Endothelial cell (in vitro differentiated cells): ENCODE results near the gene AHRR. TPM values are rescaled to one million over a fixed set of nuclear protein-coding genes. Genes with fewer than 3 reads are reported as not detected.
A peak's percentile ranks its signal among the peaks of the same experiment; 100 is the strongest.

Source experiments
- DNase-seq: peaks from one replicate; pipeline ENCODE4 v3.0.0; 2021; ENCODE audit warnings: low spot score
- H3K27ac Mint-ChIP-seq: one replicate; pipeline ENCODE4 v1.8.0; 2021; ENCODE audit warnings: mixed read lengths, inconsistent platforms; ENCODE audit not compliant: unreplicated experiment
- H3K27me3 Mint-ChIP-seq: one replicate; pipeline ENCODE4 v1.8.0; 2021; ENCODE audit warnings: mild to moderate bottlenecking, moderate library complexity, mixed read lengths, inconsistent platforms; ENCODE audit not compliant: unreplicated experiment
- H3K36me3 Mint-ChIP-seq: one replicate; pipeline ENCODE4 v1.8.0; 2021; ENCODE audit warnings: mild to moderate bottlenecking, low read depth, mixed read lengths, inconsistent platforms; ENCODE audit not compliant: unreplicated experiment
- H3K4me1 Mint-ChIP-seq: one replicate; pipeline ENCODE4 v1.8.0; 2021; ENCODE audit warnings: mild to moderate bottlenecking, mixed read lengths, inconsistent platforms; ENCODE audit not compliant: unreplicated experiment
- H3K4me3 Mint-ChIP-seq: one replicate; pipeline ENCODE4 v1.8.0; 2021; ENCODE audit warnings: mild to moderate bottlenecking, mixed read lengths, inconsistent platforms; ENCODE audit not compliant: unreplicated experiment
- H3K9me3 Mint-ChIP-seq: one replicate; pipeline ENCODE4 v1.8.0; 2021; ENCODE audit warnings: mixed read lengths, inconsistent platforms; ENCODE audit not compliant: unreplicated experiment
- total RNA-seq: library from RNA; stranded (reverse); fragmentation: NEBNext Ultra II Directional; extraction: Animal tissue kit (Norgen Biotek cat#: 25700); gene quantifications from one replicate; pipeline ENCODE4 v1.2.1, GENCODE V29; 2021; ENCODE audit not compliant: unreplicated experiment
- TF ChIP-seq, protein P1 (sequence below): fragments of 200-600 bp; sonication (generic); IDR thresholded peaks from one replicate; pipeline ENCODE4 v1.5.0; 2021; ENCODE audit warnings: antibody characterized with exemption; ENCODE audit not compliant: unreplicated experiment

The AHRR gene
- total RNA-seq, 1 donor from 2014 or later: 8.7 TPM

GRCh38 chr5:318931-319601 is 2.4 kb upstream of the AHRR start:
- no peak for DNase-seq
- Mint-ChIP-seq H3K9me3 (no peaks in the 10 kb centered on the region), H3K27me3 (peaks cover 28% of the 10 kb centered on the region), H3K4me1 (peaks cover 6% of the 10 kb centered on the region), H3K27ac (no peak overlapping the region), H3K4me3 (no peak overlapping the region), H3K36me3 (peaks cover 14% of the 10 kb centered on the region)
- TF ChIP-seq, protein P1, sequence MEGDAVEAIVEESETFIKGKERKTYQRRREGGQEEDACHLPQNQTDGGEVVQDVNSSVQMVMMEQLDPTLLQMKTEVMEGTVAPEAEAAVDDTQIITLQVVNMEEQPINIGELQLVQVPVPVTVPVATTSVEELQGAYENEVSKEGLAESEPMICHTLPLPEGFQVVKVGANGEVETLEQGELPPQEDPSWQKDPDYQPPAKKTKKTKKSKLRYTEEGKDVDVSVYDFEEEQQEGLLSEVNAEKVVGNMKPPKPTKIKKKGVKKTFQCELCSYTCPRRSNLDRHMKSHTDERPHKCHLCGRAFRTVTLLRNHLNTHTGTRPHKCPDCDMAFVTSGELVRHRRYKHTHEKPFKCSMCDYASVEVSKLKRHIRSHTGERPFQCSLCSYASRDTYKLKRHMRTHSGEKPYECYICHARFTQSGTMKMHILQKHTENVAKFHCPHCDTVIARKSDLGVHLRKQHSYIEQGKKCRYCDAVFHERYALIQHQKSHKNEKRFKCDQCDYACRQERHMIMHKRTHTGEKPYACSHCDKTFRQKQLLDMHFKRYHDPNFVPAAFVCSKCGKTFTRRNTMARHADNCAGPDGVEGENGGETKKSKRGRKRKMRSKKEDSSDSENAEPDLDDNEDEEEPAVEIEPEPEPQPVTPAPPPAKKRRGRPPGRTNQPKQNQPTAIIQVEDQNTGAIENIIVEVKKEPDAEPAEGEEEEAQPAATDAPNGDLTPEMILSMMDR: no peak

- H3K9me3 Mint-ChIP-seq: no peaks in the 10 kb centered on the region
- no peak for DNase-seq
- H3K36me3 Mint-ChIP-seq: peaks cover 7% of the 10 kb centered on the region
- no peak overlapping the region for H3K27ac Mint-ChIP-seq
- TF ChIP-seq, protein P1: no peak
- H3K27me3 Mint-ChIP-seq: peaks cover 22% of the 10 kb centered on the region
- H3K4me3 Mint-ChIP-seq: peak overlapping the region; percentile 73
- peaks cover 6% of the 10 kb centered on the region for H3K4me1 Mint-ChIP-seq
These were observed 837 bp upstream of the AHRR start for GRCh38 chr5:320524-321229.

DNA sequence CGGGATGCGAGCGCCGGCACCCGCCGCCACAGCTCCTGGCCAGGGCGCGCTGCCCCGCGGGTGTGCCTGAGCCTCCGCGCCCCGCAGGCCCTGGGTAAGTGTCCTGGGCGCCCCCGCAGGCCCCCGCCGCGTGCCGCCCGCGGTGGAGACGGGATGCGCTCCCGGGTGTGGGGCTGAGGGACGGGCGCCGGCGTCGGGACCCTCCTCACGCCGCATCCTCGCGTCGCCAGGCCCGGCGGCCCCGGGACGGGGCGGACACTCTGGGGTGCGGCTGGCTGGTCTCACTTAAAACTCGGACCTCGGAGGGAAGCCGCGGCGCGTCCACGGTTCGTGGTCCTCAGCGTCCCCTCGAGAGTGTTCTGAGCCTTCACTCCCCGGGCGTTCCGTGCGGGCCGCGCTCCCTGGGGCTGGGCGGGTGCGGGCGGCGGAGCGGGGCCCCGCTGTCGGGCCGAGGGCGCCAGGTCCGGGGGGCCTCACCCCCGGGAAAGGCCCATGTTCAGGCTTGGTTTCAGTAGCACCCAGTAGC is 275 bp downstream of the AHRR start:
- DNase-seq: no peak
- Mint-ChIP-seq H3K36me3 (no peaks in the 10 kb centered on the region), H3K9me3 (no peaks in the 10 kb centered on the region), H3K4me1 (peaks cover 6% of the 10 kb centered on the region), H3K4me3 (no peak overlapping the region), H3K27ac (no peak overlapping the region), H3K27me3 (peaks cover 23% of the 10 kb centered on the region)
- TF ChIP-seq, protein P1: peak; percentile 3

- TF ChIP-seq, protein P1: no peak
- H3K27me3 Mint-ChIP-seq: peaks cover 23% of the 10 kb centered on the region
- no peaks in the 10 kb centered on the region for H3K36me3 Mint-ChIP-seq
- no peak overlapping the region for H3K4me3 Mint-ChIP-seq
- no peak overlapping the region for H3K27ac Mint-ChIP-seq
- DNase-seq: no peak
- peaks cover 6% of the 10 kb centered on the region for H3K4me1 Mint-ChIP-seq
- no peaks in the 10 kb centered on the region for H3K9me3 Mint-ChIP-seq
These were observed 897 bp downstream of the AHRR start for GRCh38 chr5:322281-322941.
